Immature natural killer cell (primary cell): Measurements from ENCODE around the gene CD226. TPM values are rescaled to one million over a fixed set of nuclear protein-coding genes. Genes with fewer than 3 reads are reported as not detected.
"Not testable (repeated sequence)": the region's sequence is repeated elsewhere in the genome, so short reads cannot be mapped to it uniquely, and the experiment has no call there.

Experiments
- DNase-seq, 3 donors: peaks; one replicate each; pipeline ENCODE4 v3.0.0; 2022; ENCODE audit warnings: mixed read lengths in 1 of 3
- H3K27ac Mint-ChIP-seq, 6 donors: one replicate each; pipeline ENCODE4 v1.8.0; 2020; ENCODE audit warnings: mixed read lengths in 6 of 6, mild to moderate bottlenecking in 5 of 6, inconsistent platforms in 4 of 6, moderate library complexity in 3 of 6
- H3K27me3 Mint-ChIP-seq, 3 donors: one replicate each; pipeline ENCODE4 v1.8.0; 2020 to 2021; ENCODE audit warnings: low read depth in 3 of 3, mild to moderate bottlenecking in 3 of 3, mixed read lengths in 3 of 3, moderate library complexity in 3 of 3, inconsistent platforms in 1 of 3
- H3K36me3 Mint-ChIP-seq, 3 donors: one replicate each; pipeline ENCODE4 v1.8.0; 2020; ENCODE audit warnings: mixed read lengths in 3 of 3, inconsistent platforms in 2 of 3, mild to moderate bottlenecking in 2 of 3
- H3K4me1 Mint-ChIP-seq, 2 donors: one replicate each; pipeline ENCODE4 v1.8.0; 2020; ENCODE audit warnings: inconsistent platforms in 2 of 2, mild to moderate bottlenecking in 2 of 2, mixed read lengths in 2 of 2, moderate library complexity in 1 of 2
- H3K4me3 Mint-ChIP-seq, 5 donors: one replicate each; pipeline ENCODE4 v1.8.0; 2020; ENCODE audit warnings: mild to moderate bottlenecking in 5 of 5, mixed read lengths in 5 of 5, inconsistent platforms in 3 of 5, moderate library complexity in 3 of 5
- H3K9me3 Mint-ChIP-seq, 6 donors: one replicate each; pipeline ENCODE4 v1.8.0; 2020; ENCODE audit warnings: mild to moderate bottlenecking in 6 of 6, mixed read lengths in 6 of 6, inconsistent platforms in 4 of 6, moderate library complexity in 3 of 6
- polyA plus RNA-seq, 3 donors: library from polyadenylated mRNA; unstranded; fragments of 300-500 nt; fragmentation: Illumina TruSeq; gene quantifications; one replicate each; pipeline ENCODE4 v1.2.3, GENCODE V29; 2021

CD226 gene
- polyA plus RNA-seq, 3 donors from 2014 or later, result 59.9 to 103 (median 102) TPM

DNA sequence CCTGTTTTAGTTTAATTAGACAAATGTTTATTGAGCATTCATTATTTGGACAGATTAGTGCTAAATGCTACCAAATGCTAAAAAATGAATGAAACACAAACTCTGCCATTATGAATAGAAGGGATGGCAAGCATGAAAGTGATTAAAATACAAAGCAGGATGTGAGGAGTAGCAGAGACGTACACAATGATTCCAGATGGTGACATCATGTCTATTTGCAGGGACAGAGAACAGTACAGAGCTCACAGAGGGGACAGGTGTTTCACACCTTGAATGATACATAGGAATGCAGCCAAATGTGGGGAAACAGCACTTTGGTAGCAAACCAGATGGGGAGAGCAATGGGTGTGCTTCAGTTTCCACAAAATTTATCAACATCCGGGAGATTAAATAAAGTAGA, 76.3 kb downstream of the CD226 start:
- Mint-ChIP-seq H3K27ac (peak overlapping the region in 5 of 6 donors; percentile 45 to 79 (median 77)), H3K27me3 (peaks cover 0 to 2% (median under 1%) of the 10 kb centered on the region in 3 donors), H3K9me3 (no peaks in the 10 kb centered on the region), H3K4me3 (no peak overlapping the region), H3K4me1 (peaks cover 46 to 73% of the 10 kb centered on the region in 2 donors), H3K36me3 (peaks cover 16 to 37% (median 30%) of the 10 kb centered on the region in 3 donors)
- DNase-seq, result no peak

DNA sequence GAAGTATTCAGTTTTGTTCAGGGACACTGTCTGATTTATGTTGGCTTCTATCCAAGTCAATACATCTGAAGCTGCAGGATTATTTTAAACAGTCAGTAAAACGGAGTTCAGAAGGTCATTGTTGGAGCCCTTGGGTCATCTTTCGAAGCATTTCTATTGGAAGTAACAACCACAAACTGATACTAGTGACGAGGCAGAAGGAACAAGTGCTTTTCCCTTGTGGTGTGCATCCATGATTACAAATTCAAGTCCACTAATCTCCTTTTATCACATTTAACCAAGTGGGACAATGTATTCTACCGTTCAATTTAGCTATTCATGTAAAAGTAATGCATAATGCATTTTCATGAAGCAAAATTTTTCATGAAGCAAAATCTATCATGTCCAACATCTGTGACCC, 76.9 kb downstream of the CD226 start:
- peaks cover 42 to 73% of the 10 kb centered on the region in 2 donors for H3K4me1 Mint-ChIP-seq
- H3K36me3 Mint-ChIP-seq, result peaks cover 16 to 35% (median 30%) of the 10 kb centered on the region in 3 donors
- H3K4me3 Mint-ChIP-seq, result no peak overlapping the region
- H3K27me3 Mint-ChIP-seq, result peaks cover 0 to 2% (median 0%) of the 10 kb centered on the region in 3 donors
- no peak for DNase-seq
- no peaks in the 10 kb centered on the region for H3K9me3 Mint-ChIP-seq
- H3K27ac Mint-ChIP-seq, result peak overlapping the region in 3 of 6 donors; percentile 25 to 47 (median 45)

DNA sequence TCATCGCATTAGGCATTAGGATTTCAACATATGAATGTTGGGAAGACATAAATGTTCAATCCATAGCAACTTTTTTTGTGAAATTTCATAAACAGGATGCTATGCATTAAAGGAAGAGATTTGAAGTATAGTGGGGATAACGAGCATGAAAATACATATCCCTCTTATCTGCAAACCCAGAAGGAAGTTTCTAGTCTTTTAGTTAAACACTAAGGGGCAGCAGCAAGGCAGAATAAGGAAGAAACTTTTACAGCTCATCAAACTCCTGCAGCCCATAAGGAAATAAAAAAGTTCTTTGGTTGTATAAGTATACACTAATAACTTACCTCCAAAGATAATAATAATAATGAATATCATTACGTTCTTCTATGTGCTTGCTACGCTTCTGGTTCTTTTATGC, 81.5 kb downstream of the CD226 start:
- Mint-ChIP-seq H3K27me3 (no peaks in the 10 kb centered on the region), H3K36me3 (peaks cover 13 to 61% (median 33%) of the 10 kb centered on the region in 3 donors), H3K27ac (peak overlapping the region in 5 of 6 donors; percentile 12 to 40 (median 20)), H3K9me3 (no peaks in the 10 kb centered on the region), H3K4me1 (peaks cover 14 to 59% of the 10 kb centered on the region in 2 donors), H3K4me3 (no peak overlapping the region)
- no peak for DNase-seq

DNA sequence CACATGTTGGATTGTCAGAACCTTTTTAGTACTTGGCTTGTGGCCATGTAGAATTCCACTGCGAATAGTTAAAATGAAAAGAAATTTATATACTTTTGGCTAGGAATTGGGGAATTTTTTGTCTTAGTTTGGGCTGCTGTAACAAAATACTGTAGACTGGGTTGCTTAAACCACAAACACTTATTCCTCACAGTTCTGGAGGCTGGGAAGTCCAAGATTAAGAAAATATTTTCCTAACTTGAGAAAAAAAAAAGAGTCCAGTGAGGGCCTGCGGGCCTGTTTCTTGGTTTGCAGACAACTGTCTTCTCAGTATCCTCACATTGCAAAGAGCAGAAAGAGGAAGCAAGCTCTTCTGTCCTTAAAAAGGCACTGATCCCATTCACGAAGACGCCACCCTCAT, 81.9 kb downstream of the CD226 start:
- Mint-ChIP-seq H3K4me1 (peaks cover 14 to 54% of the 10 kb centered on the region in 2 donors), H3K9me3 (no peaks in the 10 kb centered on the region), H3K27me3 (no peaks in the 10 kb centered on the region), H3K36me3 (peaks cover 12 to 57% (median 31%) of the 10 kb centered on the region in 3 donors), H3K27ac (peak overlapping the region in 2 of 6 donors; percentile 33 to 40), H3K4me3 (no peak overlapping the region)
- no peak for DNase-seq

DNA sequence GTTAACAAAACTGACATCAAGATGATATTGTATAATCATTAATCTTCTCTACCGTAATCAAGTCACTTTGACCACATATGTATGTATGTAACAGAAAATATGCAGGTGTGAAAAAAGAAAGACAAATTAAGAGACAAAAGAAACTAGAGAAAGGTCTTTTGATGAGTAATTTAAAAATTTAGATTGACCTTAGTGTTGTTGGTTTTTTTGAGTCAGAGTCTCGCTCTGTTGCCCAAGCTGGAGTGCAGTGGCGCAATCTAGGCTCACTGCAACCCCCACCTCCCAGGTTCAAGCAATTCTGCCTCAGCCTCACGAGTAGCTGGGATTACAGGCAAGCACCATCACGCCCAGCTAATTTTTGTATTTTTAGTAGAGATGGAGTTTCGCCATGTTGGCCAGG, 82.9 kb downstream of the CD226 start:
- H3K4me1 Mint-ChIP-seq, result peaks cover 14 to 50% of the 10 kb centered on the region in 2 donors
- peak overlapping the region in 4 of 6 donors; percentile 3 to 51 (median 20) for H3K27ac Mint-ChIP-seq
- H3K4me3 Mint-ChIP-seq, DNase-seq, H3K9me3 Mint-ChIP-seq, H3K27me3 Mint-ChIP-seq: not testable (repeated sequence)
- peaks cover 16 to 58% (median 39%) of the 10 kb centered on the region in 3 donors for H3K36me3 Mint-ChIP-seq

DNA sequence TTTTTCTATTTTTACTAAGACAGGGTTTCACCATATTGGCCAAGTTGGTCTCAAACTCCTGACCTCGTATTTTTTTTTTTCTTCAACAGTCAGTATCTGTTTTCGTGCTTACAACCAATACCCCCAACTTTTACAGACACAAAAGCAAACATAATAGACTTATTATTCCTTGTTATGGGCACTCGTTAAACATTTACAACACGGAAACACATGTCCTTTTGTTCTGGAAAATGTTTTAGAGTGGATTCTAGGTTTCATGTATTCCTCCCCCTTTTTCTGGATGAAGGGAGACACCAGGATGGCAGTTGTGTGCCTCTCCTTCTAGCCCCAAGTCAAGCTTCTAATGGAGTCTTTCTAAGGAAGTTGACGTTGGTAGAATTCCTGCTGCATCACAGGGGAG, 88.8 kb downstream of the CD226 start:
- Mint-ChIP-seq H3K4me1 (peaks cover 0 to 24% of the 10 kb centered on the region in 2 donors), H3K36me3 (peaks cover 16 to 59% (median 35%) of the 10 kb centered on the region in 3 donors), H3K27me3 (no peaks in the 10 kb centered on the region), H3K27ac (peak overlapping the region in 2 of 6 donors; percentile 33 to 43), H3K4me3 (no peak overlapping the region), H3K9me3 (no peaks in the 10 kb centered on the region)
- DNase-seq, result no peak

DNA sequence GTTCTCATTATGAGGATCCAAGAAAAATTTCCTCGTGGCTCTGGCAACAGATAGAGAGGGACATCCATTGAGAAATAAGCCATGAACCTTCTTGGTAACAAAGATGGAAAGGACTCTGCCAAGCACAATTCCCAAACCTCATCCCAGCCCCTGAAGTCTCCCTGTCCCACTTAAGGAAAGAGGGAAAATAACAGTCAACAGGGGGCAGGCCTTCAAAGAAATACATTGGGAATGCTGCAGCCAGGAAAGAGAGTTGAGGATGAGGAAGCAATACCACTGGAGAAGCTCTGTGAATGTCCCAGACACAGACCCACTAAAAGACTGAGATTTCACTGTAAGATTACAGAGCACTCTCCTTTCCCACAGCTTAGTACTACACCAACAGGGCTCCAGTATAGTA, 93.2 kb downstream of the CD226 start:
- Mint-ChIP-seq H3K4me1 (peaks cover 0 to 9% of the 10 kb centered on the region in 2 donors), H3K27me3 (peaks cover 0 to 2% (median 2%) of the 10 kb centered on the region in 3 donors), H3K27ac (peak overlapping the region in 4 of 6 donors; percentile 3 to 61 (median 36)), H3K9me3 (no peaks in the 10 kb centered on the region), H3K36me3 (peaks cover 9 to 43% (median 14%) of the 10 kb centered on the region in 3 donors), H3K4me3 (no peak overlapping the region)
- no peak for DNase-seq

DNA sequence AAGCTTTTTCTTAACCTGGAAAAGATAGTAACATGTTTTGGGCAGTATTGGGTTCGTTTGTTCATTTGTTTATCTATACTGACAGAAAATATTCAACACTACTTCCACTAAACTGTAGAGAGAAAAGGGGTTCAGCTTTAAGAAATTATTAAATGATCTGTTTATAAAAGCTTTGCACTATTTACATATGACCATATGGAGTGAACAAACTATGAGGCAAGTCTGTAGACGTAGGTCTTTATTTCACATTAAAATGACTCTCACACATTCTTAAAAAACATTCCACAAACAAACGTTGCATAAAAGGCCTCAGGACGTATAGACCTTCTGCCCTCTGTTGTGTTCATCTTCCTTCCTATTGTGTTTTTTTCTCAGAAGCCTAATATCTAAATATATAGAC, 94.6 kb downstream of the CD226 start:
- peaks cover 0 to 2% (median 2%) of the 10 kb centered on the region in 3 donors for H3K27me3 Mint-ChIP-seq
- H3K4me3 Mint-ChIP-seq, result no peak overlapping the region
- H3K27ac Mint-ChIP-seq, result no peak overlapping the region
- no peaks in the 10 kb centered on the region for H3K9me3 Mint-ChIP-seq
- H3K36me3 Mint-ChIP-seq, result peaks cover 9 to 33% (median 9%) of the 10 kb centered on the region in 3 donors
- peaks cover 0 to 9% of the 10 kb centered on the region in 2 donors for H3K4me1 Mint-ChIP-seq
- DNase-seq, result no peak

DNA sequence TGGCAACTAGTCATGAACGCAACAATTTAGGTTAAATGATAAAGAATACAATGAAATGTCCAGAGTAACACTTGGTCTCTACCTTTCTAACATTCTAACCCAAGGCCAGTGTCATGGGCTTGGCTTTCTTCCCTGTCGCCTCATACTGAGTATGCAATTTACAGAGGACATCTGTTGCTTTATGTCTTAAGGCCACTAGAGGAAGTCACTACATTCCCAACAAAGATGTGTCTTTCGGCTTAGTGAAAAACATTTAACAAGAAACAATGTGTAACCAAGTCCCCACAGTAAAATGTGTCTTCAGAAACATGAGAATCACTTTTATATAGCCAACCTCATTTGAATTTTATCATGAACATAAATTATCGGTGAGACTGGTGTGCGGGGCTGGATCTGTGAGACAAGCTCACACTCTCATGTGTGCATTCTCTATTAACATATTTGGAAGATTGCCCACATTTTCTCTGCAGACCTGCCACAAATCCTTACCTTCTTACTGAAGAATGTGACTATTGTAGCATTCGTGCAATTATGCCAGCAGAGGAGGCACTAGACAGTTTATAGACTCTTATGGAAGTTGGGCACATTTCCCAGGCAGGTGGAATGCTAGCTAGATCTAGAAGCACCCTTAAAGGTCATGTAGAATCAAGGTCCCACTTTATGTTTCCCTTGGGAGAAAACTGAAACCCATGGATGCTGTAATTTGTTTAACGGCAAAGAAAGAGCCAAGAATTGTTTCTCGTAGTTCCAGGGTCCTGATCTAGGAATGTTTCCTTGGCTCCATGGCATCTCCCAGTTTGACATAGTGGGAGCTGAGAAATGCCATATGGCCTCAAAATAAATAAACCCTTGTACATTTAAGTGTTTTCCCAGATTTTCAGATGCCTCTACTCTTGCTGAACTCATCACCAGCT, 101.8 kb downstream of the CD226 start:
- no peaks in the 10 kb centered on the region for H3K9me3 Mint-ChIP-seq
- peaks cover 0 to 11% of the 10 kb centered on the region in 2 donors for H3K4me1 Mint-ChIP-seq
- no peak overlapping the region for H3K4me3 Mint-ChIP-seq
- peak in 1 of 3 donors; percentile 4 for DNase-seq
- no peak overlapping the region for H3K27ac Mint-ChIP-seq
- peaks cover 1 to 4% (median 2%) of the 10 kb centered on the region in 3 donors for H3K27me3 Mint-ChIP-seq
- H3K36me3 Mint-ChIP-seq, result no peaks in the 10 kb centered on the region

DNA sequence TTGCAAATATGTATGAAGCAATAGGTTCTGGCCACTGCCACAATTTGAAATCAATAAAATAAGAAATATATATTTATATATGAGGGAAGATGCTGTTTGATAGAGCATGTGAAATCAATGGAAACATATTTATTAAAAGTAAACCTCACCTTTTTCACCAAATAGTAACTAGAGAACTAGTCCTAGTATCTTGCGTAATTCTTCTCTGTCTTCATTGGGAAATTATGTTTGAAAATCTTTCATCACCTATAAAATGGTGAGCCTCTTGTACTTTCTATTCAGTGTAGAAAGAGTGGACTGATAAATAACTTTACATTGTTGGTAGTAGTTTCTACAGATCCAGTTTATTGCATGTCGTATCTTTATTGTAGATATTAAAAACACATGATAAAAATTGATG, 103.0 kb downstream of the CD226 start:
- Mint-ChIP-seq H3K4me3 (no peak overlapping the region), H3K9me3 (no peaks in the 10 kb centered on the region), H3K36me3 (peaks cover 0 to 8% (median 4%) of the 10 kb centered on the region in 3 donors), H3K27ac (no peak overlapping the region), H3K27me3 (peaks cover 1 to 4% (median 4%) of the 10 kb centered on the region in 3 donors), H3K4me1 (peaks cover 0 to 11% of the 10 kb centered on the region in 2 donors)
- DNase-seq, result no peak

DNA sequence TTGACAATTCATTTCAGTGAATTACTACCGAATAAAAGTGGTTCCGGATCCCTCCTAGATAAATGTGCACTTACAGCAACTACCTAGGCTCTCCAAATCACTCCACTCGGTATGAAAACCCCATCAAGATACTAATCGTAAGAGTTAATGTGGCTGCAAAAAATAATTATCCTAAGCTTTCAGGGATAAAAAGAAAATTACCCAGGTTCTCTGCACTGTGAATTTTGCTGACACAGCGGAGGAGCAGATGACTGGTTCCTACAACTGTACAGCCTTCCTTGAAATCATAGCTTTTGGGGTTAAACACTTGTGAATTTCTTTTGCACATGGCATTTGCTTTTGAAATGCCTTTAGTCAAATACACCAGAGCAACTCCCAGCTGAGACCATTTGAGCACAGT, 104.7 kb downstream of the CD226 start:
- no peak for DNase-seq
- H3K36me3 Mint-ChIP-seq, result peaks cover 0 to 8% (median 4%) of the 10 kb centered on the region in 3 donors
- H3K4me1 Mint-ChIP-seq, result peaks cover 0 to 11% of the 10 kb centered on the region in 2 donors
- no peak overlapping the region for H3K4me3 Mint-ChIP-seq
- H3K27me3 Mint-ChIP-seq, result peaks cover 1 to 4% (median 4%) of the 10 kb centered on the region in 3 donors
- no peaks in the 10 kb centered on the region for H3K9me3 Mint-ChIP-seq
- H3K27ac Mint-ChIP-seq, result no peak overlapping the region

DNA sequence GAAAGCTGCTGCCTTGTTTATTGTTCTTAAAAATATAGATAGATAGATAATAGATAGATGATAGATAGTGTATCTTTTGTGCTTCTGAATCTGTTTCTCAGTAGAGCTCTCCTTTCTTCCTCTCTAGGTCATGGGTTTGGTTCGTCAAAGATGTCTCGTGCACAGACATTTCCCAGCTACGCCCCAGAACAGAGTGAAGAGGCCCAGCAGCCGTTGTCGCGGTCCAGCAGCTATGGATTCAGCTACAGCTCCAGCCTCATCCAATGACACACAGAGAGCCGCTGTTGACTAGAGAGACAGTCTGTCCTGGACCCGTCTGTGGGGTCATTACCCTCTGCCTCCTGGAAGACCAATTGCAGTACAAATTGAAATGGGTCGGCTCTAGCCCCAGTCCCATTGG, 106.6 kb downstream of the CD226 start:
- Mint-ChIP-seq H3K9me3 (no peaks in the 10 kb centered on the region), H3K27me3 (peaks cover 1 to 4% (median 4%) of the 10 kb centered on the region in 3 donors), H3K27ac (no peak overlapping the region), H3K4me3 (no peak overlapping the region), H3K4me1 (peaks cover 0 to 9% of the 10 kb centered on the region in 2 donors), H3K36me3 (peaks cover 5 to 15% (median 9%) of the 10 kb centered on the region in 3 donors)
- DNase-seq, result no peak

DNA sequence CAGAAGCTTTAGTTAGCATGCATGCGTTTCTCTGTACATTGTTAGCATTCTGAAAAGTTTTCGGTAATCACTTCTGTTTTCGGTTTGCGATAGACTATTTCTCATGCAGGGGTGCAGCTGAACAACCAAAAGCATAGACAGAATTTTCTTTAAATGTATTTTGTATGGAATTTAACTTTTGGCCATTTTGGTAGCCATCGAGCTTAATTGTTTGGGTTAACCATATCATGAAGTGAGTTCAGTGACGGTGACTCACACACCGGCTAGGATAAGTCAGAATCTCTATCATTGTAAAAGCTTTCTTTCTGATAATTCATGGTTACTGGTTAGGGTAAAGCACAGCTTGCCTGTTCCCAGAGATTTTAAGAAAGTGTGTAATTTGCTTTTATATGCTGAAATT, 107.2 kb downstream of the CD226 start:
- no peaks in the 10 kb centered on the region for H3K9me3 Mint-ChIP-seq
- peaks cover 12 to 22% (median 12%) of the 10 kb centered on the region in 3 donors for H3K36me3 Mint-ChIP-seq
- H3K27ac Mint-ChIP-seq, result no peak overlapping the region
- no peak for DNase-seq
- no peak overlapping the region for H3K4me3 Mint-ChIP-seq
- peaks cover 3 to 4% (median 4%) of the 10 kb centered on the region in 3 donors for H3K27me3 Mint-ChIP-seq
- peaks cover 0 to 3% of the 10 kb centered on the region in 2 donors for H3K4me1 Mint-ChIP-seq

DNA sequence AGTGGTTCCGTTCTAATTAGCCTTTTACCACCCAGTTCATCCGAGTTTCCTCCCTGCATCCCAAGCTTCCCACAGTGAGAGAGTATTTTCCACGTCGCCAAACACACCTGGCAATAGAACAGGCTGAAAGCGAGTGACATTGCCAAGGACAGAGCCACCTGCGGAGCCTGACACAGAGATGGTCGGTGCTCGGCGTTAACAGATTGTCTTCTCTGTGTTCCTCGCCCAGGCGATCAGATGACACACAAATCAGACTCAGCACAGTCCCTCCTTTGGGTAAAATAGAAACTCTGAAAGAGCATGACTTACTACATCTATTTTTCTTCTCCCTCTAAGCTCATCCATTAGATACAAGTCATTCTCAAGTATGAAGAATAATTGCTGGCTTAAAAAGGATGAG, 107.7 kb downstream of the CD226 start:
- Mint-ChIP-seq H3K4me1 (no peaks in the 10 kb centered on the region), H3K4me3 (no peak overlapping the region), H3K27me3 (peaks cover 3 to 4% (median 4%) of the 10 kb centered on the region in 3 donors), H3K36me3 (peaks cover 14 to 24% (median 14%) of the 10 kb centered on the region in 3 donors), H3K27ac (no peak overlapping the region), H3K9me3 (no peaks in the 10 kb centered on the region)
- no peak for DNase-seq
